Activated CD8-positive, alpha-beta memory T cell treated with anti-CD3 and anti-CD28 coated beads for 24 hours (primary cell): ENCODE data around the gene TFCP2L1.

Experiments
- DNase-seq: peaks from one replicate; pipeline ENCODE4 v3.0.0-alpha.2; 2020

TFCP2L1 gene

DNA sequence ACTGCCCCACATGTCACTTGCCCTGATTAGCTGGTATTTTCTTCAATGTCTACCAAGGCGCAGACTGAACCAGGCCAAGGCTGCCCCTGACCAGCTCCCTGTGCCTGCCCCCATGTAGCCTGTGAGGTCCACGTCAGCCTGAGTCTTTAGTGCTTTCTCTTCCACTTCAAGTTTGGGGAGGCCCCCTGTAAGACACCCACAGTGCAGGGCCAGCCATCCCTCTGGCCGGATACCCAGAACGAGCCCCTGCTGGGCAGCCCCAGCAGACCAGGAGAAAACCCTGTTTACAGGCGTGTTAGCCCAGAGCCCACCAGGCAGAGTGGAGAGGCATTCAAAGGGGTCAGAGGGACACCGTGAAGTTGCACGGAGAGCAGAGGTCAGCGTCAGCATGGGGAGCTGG is 92.4 kb downstream of the TFCP2L1 start:
- no peak for DNase-seq

DNA sequence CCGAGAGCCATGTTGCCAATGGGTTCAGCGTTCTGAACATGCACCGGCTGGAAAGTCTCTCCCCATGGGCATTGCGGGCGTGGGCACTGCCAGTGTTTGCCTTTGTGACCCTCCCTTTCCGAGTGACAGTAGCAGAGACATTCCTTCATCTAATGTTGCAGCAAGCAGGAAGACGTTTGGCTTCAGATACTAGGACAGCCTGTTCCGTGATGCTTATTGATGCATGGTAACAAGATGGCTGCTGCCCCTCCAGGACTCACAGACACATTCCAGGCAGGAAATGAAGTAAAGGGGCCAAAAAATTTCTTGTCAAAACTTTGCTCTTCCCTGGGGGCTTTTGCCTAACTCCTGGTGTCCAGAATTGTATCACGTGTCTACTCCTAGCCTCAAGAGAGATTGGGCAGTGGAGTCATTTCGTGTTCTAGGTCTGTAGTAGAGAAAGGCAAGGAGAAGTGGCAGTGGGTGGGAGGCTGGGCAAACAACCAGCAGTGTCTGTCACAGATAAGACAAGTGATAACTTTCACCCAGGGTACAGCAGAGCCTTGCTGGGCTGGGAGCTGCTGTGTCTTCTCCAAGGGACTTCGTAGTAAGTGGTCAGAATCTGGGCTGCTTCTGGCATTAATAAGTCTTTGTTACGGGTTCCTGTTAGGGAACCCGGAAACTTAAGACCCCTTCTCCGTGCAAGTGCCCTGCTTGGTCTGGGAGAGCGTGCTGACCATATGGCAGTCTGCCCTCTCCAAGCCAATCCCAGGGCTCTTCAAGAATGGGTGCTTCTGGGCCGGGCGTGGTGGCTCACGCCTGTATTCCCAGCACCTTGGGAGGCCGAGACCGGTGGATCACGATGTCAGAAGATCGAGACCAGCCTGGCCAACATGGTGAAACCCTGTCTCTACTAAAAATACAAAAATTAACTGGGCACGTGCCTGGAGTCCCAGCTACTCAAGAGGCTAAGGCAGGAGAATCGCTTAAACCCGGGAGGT is 93.5 kb downstream of the TFCP2L1 start:
- no peak for DNase-seq

DNA sequence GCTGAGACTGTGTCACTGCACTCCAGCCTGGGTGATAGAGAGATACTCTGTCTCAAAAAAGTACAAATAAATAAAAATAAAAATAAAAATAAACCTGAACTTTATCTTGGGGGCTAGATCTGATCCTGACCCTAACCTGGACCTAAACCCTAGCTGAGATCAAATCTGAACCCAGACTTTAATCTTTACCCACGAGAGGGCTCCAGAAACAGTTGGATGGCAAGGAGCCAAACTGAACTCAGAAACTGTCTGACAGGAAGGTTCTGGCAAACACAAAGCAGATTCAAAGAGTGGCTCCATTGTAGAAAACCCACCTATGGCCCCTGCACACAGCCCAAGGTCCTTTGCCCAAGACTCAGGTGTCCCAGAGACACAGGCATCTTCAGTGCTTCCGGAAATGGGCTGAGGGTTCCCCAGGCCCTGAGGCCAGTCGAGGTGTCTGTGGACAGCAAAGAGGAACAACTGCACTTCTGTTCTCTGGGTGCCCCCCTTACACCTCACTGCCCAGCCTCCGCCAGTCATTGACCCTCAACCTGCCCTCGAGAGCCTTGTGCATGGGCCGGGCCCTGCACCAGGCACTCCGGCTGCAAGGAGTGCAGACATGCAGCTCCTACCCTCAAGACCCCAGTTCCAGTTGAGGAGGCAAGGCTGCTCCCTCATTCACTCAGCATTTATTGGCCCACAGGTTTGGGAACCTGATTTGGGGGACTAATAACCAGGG is 95.2 kb downstream of the TFCP2L1 start:
- DNase-seq = no peak

DNA sequence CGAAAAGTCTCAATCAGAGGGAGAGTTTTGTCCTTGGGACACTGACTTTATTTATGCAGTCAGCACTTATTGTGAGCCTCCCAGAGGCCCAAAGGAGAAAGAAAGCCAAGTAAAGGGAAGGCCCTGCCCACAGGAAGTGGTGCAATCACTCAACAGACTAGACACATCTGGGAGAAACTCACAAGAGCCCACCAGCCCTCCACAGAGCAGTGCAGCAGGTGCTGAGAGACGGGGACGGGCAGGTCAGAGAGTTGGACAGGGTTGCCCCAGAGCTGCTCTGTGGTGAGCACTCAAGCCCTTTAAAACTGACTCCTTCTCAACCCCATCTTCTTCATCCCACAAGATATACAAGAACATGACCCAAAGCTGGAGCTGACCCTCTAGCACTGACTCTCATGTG is 96.0 kb downstream of the TFCP2L1 start:
- DNase-seq = no peak

DNA sequence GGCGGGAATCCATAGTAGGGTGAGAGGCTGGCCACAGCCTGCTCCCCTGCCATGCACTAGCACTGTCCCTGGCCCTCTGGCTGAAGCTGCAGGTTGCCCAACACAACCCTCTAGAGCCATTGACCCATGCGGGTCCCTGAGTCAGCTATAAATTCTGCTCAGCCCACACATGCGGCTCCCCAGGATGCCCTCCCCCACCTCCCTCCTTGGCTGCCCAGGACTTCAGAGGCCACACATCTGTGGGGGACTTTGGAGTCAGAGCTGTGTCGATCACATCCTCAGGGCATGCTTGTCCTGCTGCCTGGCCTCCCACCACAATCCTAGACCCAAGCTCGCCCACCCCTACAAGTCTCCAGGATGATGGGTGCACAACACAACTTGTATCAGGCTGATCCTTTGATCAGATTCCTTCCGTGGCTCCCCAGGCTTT is 97.0 kb downstream of the TFCP2L1 start:
- no peak for DNase-seq

DNA sequence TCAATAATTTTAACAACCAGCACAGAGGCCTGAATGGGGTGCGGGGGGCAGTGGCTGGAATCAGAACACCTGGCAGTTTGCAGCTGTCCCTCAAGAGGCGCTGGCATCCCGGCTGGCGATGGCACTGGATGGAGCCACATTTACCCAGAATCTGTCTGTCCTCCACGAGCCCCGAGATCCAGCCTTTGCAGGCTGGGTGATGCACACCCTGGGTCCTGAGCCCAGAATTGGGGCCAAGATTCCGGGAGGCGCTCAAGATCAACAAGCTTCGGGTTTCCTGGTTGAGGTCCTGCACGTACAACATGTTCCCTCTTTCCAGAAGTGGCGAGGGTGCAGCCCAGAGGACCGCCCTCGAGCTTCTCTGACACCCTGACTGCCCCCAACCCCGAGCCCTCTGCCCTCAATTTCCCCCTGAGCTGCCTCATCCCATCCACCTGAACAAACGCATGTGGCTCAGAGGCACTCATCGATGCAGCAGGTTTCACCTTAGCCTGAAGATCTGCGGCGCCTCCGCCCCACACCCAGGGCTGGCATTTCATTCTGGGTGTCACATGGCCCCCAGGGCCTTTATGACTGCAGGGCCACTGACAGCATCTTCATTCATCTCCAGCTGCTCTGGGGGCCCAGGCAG is 97.5 kb downstream of the TFCP2L1 start:
- no peak for DNase-seq

DNA sequence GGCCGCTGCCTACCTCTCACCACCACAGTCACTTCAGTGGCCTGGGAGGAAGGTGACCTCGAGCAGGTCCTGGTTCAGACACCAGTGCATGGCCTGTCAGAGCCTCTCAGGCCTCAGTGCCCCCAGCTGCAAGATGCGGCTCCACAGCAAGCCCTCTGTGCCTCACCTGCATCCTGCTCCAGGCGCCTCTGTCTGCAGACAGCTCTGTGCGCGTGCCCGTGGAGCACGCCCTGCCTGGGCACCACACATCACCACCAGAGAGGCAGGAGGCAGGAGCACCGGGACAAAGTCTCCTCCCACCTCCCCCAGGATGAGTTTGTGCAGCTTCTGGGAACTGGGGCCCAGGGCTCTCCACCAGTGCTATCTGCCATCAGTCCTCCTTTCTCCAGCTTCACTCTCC is 98.7 kb downstream of the TFCP2L1 start:
- DNase-seq = no peak

DNA sequence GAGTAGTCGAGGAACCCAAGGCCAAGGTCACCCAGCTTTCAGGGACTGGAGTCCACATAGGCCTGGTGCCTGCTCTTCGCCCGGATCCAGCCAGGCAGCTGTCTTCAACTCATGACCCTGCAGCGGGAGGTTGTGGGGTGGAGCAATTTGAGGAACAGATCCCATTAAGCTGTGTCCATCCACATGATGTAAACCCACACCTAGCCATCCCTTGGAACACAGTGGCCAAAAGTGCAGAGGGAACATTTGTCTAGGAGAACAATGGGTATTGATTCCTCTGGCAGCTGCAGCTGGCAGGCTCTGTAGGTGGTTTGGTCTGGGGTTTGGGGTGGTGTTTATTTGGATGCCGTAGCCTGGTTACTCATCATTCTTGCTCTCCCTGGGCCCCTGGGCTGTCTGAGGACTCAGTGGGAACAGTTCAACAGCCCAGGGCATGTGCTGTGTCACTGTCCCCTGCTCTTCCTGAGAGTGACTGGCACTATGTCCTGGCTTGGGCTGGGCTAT is 99.4 kb downstream of the TFCP2L1 start:
- DNase-seq = no peak

DNA sequence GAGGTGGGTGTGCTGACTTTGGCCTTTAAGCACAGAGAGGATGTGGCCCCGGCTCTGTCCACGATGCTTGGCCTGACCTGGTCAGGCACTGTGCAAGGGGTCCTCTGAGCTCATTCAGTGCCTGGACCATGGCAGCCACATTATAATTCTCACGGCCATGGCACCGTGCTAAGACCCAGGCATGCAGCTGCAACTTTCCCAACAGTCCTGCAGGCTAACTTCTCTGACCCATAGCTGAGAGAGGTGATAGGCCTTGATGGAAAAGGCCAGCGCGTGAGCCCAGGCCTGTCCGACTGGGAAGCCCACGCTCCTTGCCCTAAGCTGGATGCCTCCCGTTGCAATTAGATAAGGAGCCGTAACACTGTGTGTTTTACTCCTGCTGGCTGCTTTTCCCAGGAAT is 99.9 kb downstream of the TFCP2L1 start:
- DNase-seq = no peak

DNA sequence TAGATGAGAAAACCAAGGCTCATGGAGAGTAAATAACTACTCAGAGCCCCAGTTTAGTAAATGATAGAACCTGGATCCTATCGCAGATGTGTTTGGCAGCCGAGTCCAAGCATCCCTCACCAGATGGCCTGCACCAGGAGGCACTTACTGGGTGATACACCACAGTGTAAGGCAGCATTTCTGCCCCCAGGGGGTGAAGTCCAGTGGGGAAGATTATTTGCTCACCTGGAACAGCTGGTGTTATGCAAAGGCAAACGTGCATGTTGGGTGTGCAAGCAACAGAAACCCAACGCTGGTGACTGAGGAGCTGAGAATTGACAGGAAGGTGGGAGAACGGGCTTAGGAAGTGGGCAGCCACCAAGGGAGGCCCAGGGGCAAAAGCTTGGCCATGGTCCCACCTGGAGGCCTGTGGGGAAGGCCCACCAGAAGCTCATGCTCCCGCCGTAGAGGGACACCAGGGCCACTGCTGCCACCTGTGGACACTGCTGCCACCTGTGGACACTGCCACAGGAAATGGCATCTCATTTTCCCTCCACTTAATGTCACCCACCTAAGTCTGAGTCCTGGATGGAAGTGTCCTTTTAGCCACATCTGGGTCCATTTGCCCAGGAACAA is 100.6 kb downstream of the TFCP2L1 start:
- DNase-seq = no peak

DNA sequence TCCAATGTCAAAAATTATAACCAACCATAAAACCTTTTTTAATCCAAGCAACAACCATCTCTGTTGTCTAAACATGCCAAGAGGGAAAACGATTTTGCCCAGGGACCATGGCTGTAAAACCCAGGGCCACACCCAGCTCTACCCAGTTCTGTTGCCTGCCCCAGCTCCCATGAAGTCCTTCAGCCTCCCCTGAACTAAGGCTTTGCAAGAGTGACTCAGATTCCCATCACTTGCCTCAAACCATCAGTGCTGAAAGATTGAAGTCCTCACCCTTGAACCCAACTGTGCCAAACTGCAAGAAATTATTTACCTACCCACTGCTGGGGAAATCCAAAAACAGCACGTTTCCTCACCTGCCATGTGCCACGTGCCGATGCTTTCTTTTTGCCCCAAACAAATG is 102.5 kb downstream of the TFCP2L1 start:
- DNase-seq = no peak

DNA sequence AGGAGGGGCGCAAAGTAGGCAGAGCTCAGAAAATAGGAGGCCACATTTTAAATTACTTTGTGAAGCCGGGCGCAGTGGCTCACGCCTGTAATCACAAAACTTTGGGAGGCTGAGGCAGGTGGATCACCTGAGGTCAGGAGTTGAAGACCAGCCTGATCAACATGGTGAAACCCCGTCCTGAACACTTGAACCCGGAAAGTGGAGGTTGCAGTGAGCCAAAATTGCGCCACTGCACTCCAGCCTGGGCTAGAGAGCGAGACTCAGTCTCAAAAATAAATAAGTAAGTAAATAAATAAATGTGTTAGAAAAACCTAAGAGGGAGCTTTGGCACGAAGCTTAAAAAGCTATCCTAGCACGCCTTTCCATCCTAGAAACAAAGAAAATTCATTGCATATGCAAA is 105.5 kb downstream of the TFCP2L1 start:
- no peak for DNase-seq

DNA sequence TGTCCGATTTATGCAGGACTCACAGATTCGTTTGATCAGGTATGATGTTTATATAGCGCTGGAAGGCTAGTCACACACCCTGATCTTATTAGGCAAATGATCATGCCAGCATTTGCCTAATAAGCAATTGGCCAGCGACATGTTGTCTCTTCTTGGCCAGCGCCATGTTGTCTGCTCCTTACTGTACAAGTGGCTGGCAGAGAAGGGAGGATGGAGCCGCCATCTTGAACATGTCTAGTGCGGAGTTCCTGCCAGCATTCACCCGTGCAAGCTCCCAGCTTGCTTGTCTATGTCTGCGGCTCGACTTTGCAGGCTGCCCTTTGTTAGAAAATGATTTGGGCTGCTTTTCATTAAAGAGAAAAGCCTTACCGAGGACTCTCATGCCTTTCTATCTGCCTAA is 106.3 kb downstream of the TFCP2L1 start:
- DNase-seq = no peak

DNA sequence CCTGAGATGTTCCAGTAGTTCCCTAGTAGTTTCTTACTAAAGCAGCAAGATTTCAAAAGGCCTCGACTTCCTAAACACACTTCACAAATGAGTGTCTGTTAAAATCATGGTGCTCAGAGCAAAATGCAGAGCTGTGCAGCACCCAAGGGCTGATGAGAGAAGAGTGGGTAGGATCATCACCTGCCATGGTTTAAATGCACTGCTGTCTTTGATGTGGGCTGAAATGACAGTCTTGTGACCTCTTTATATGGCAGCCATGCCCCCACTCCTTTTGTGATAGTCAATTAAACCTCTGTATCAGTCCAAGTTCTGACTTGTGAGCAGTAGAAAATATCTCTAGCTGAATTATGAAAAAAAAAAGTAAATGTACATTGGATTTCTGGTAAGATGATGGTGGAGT is 107.1 kb downstream of the TFCP2L1 start:
- DNase-seq = no peak

DNA sequence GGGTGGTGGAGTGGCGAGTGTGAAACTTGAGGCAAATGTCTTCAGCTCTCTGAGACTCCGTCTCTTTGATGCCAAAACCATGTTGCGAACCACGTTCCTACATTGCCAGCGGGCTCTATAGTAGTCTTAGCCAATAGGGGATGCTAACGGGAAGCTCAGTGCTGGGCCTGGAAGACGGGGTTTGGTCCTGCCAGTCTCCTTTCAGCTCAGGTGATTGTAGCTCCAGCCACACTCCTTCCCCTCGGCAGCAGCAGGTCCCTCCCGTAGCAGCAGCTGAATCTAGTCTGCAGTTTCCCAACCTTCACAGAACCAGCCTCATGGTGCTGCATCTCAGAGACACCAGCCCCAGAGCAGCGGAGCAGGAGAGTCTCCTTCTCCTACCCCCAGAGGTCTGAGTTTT is 109.7 kb downstream of the TFCP2L1 start:
- DNase-seq = no peak

DNA sequence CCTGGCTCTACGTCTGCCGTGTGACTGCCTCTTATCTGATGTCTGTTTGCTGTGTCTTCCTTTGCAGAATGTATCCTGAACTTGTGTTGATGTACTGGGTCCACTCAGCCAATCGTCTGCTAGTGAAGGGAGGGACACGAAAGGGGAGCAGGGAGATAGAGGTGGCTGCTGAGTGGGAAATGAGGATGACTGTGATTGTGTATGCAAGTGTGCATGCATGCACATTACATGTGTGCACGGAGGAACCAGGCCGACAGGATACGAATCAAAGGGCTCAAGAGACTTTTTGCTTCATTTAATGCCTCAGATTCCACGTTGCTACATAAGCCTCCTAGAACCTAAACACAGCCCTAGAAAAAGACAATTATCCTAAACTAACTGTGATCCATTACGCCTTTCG is 111.2 kb downstream of the TFCP2L1 start:
- no peak for DNase-seq

DNA sequence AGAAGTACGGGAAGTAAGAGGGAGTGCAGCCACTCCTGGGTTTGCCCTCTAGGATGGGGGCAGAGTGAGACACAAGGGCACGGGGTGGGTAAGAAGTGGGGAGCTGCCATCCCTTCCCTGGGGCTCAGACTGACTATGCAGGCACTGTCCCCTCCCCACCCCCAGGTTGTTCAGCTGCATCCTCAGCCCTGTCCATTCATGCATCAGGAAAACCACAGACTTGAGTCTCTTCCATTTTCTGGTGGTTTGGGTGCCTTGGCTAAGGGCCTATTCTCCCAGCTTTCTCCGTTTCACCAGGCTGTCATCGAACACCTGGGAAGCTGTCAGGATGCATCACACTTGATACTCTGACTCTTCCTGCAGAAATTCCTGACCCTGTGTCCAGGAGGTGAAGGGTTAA is 111.9 kb downstream of the TFCP2L1 start:
- DNase-seq = no peak

DNA sequence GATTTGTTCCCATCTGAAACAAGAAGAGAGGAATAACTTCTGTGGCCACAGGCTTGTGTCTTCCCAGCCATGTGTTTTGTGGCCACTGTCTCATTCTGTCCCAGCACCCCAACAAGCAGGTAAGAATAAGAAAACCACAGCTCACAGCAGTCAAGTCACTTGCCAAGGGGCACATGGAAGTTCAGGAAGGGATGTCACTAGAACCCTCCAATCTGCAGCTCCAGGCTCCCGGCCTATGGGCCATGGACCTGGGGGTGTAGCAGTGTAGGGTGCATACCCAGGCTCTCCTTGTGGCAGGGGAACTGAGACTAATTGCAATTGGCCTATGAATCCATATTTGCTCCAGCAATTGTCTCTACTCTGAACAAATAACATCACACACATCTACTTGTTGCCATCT is 112.5 kb downstream of the TFCP2L1 start:
- no peak for DNase-seq

DNA sequence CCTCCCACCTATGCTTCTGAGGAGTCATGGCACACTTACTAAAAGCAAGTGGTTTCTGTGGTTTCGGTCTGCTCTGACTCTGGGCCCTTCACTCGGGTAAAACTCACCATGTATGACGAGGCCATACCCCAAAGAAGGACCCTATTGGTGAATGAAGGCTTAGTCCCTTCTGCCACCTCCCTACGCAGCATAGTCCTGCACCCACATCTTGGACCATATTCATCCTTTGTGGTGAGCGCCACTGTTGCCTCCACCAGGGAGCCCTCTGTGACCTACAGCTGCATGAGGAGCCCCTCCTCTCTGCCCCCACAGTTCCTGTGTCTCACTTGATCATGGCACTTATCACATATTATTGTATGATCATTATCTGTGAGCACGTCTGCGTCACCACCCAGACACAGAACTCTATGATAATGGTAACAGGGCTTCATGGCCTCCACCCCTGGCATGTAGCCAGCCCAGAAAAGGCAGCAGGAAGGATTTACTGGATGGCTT is 113.3 kb downstream of the TFCP2L1 start:
- DNase-seq = no peak

DNA sequence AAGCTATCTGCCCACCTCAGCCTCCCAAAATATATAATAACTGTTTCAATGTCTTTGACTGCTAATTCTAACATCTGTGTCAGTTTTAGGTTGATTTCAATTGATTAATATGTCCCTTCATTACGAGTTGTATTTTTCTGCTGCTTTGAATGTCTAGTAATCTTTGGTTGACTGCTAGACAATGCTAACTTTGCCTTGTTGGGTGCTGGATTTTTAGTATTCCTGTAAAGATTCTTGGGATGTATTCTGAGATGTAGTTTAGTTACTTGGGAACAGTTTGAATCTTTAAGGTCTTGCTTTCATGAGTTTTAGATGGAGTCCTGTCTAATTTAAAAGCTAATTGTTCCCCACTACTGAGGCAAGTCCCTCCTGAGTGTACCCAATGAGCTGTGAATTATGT is 114.4 kb downstream of the TFCP2L1 start:
- no peak for DNase-seq

DNA sequence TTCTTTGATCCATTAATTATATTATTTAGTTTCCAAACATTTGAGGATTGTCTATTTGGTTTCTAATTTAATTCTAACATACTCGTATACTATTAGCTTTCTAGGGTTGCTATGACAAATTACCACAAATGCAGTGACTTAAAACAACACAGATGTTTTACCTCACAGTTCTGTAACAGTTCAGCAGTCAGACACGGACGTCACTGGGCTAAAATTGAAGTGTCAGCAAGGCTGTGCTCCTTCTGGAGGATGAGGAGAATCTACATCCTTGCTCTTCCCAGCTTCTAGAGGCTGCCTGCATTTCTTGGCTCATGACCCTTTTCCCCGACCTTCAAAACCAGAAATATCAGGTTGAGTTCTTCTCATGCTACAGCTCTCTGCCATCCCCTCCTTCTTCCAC is 117.6 kb downstream of the TFCP2L1 start:
- no peak for DNase-seq
